Caki2 (cell line): ENCODE results near the gene GTF2F2. TPM values are rescaled to one million over a fixed set of nuclear protein-coding genes. Genes with fewer than 3 reads are reported as not detected.
"Not testable (repeated sequence)": the region's sequence is repeated elsewhere in the genome, so short reads cannot be mapped to it uniquely, and the experiment has no call there.

Experiments used
- DNase-seq: peaks from one replicate; pipeline ENCODE4 v3.0.0-alpha.2; 2015; ENCODE audit warnings: low read depth
- in situ Hi-C: cut with HindIII; loops from 2 replicates; pipeline ENCODE4 v1.10.0; 2016; ENCODE audit warnings: low sequenced_read_pairs, low pct_unique_long_range_greater_than_20kb, mixed read lengths
- total RNA-seq: library from RNA; depleted of rRNA; stranded (reverse); fragments of >200 nt; shearing (Covaris generic); gene quantifications from 2 replicates; pipeline ENCODE4 v1.2.3, GENCODE V29; 2014; ENCODE audit warnings: low replicate concordance

GTF2F2 gene
- total RNA-seq, 1 experiment from 2014 or later: 17.3 TPM

- in situ Hi-C loops: no loop called here
- no peak for DNase-seq
Observed at GRCh38 chr13:45225370-45225769, 105.1 kb downstream of the GTF2F2 start.

GRCh38 chr13:45226024-45226423 is 105.7 kb downstream of the GTF2F2 start:
- in situ Hi-C loops: no loop called here
- no peak for DNase-seq

GRCh38 chr13:45228002-45228401 is 107.7 kb downstream of the GTF2F2 start:
- in situ Hi-C loops: no loop called here
- DNase-seq: no peak

- in situ Hi-C loops: no loop called here
Observed at GRCh38 chr13:45229172-45229571, 108.9 kb downstream of the GTF2F2 start.

GRCh38 chr13:45231305-45231704 is 111.0 kb downstream of the GTF2F2 start:
- no peak for DNase-seq
- in situ Hi-C loops: no loop called here

More at GRCh38 chr13:45229172-45229571, 108.9 kb downstream of the GTF2F2 start:
- no peak for DNase-seq

- in situ Hi-C loops: no loop called here
- peak; percentile 38 for DNase-seq
Observed at GRCh38 chr13:45231722-45232121, 111.4 kb downstream of the GTF2F2 start.

- in situ Hi-C loops: no loop called here
- DNase-seq: no peak
Observed at GRCh38 chr13:45232591-45232990, 112.3 kb downstream of the GTF2F2 start.

GRCh38 chr13:45238945-45239795 is 118.9 kb downstream of the GTF2F2 start:
- in situ Hi-C loops: no loop called here

GRCh38 chr13:45240143-45240542 is 119.8 kb downstream of the GTF2F2 start:
- in situ Hi-C loops: no loop called here
- DNase-seq: no peak

More at GRCh38 chr13:45238945-45239795, 118.9 kb downstream of the GTF2F2 start:
- no peak for DNase-seq

GRCh38 chr13:45242070-45242469 is 121.8 kb downstream of the GTF2F2 start:
- peak; percentile 66 for DNase-seq
- in situ Hi-C loops: no loop called here

- no peak for DNase-seq
- in situ Hi-C loops: no loop called here
Observed at GRCh38 chr13:45242524-45242923, 122.2 kb downstream of the GTF2F2 start.

- in situ Hi-C loops: no loop called here
- no peak for DNase-seq
Observed at GRCh38 chr13:45243077-45243476, 122.8 kb downstream of the GTF2F2 start.

GRCh38 chr13:45244736-45245135 is 124.4 kb downstream of the GTF2F2 start:
- in situ Hi-C loops, DNase-seq: not testable (repeated sequence)

GRCh38 chr13:45249662-45250061 is 129.4 kb downstream of the GTF2F2 start:
- in situ Hi-C loops: no loop called here
- no peak for DNase-seq

- in situ Hi-C loops: no loop called here
- DNase-seq: no peak
Observed at GRCh38 chr13:45254396-45254795, 134.1 kb downstream of the GTF2F2 start.

- in situ Hi-C loops: no loop called here
- DNase-seq: no peak
Observed at GRCh38 chr13:45255247-45255987, 135.1 kb downstream of the GTF2F2 start.

GRCh38 chr13:45256254-45256653 is 135.9 kb downstream of the GTF2F2 start:
- DNase-seq: no peak
- in situ Hi-C loops: no loop called here

GRCh38 chr13:45257638-45258333 is 137.5 kb downstream of the GTF2F2 start:
- DNase-seq: no peak
- in situ Hi-C loops: no loop called here

- in situ Hi-C loops: no loop called here
- no peak for DNase-seq
Observed at GRCh38 chr13:45258334-45258675, 138.0 kb downstream of the GTF2F2 start.
